ENCODE measurements around the gene SMARCAL1. TPM values are rescaled to one million over a fixed set of nuclear protein-coding genes. Genes with fewer than 3 reads are reported as not detected.

The SMARCAL1 gene
- total and polyA plus RNA-seq, 9 of the 15 experiments (the other 6 are each of a cell fraction or from before 2014, with no cell fraction given): 8.2 to 27.9 (median 12.4) TPM

- no peak for TF ChIP-seq TCF15 (CRISPR knock-in tag; IDR thresholded peaks at IDR 0.05)
- TF ChIP-seq ZC3H11A (IDR thresholded peaks at IDR 0.05; ENCODE audit: low read depth, low read length): no peak
- TF ChIP-seq CXXC5 (CRISPR knock-in tag; IDR thresholded peaks at IDR 0.05): no peak; the same call in none of the 2 replicates
- TF ChIP-seq ZNF316 (IDR thresholded peaks at IDR 0.05): no peak; the same call in 1 of the 2 replicates
- no peak for TF ChIP-seq NFXL1 (CRISPR knock-in tag; IDR thresholded peaks at IDR 0.05)
- no peak for TF ChIP-seq ZNF212 (CRISPR knock-in tag; IDR thresholded peaks at IDR 0.05)
- TF ChIP-seq CHAMP1 (IDR thresholded peaks at IDR 0.05): peak; percentile 37; the same call in 1 of the 2 replicates
- TF ChIP-seq ZNF695 (CRISPR knock-in tag; IDR thresholded peaks at IDR 0.05): no peak
- TF ChIP-seq TEAD1 (CRISPR knock-in tag; IDR thresholded peaks at IDR 0.05): peak; percentile 3 to 21; a peak in 2 of 4 replicates
- no peak for TF ChIP-seq MCM3 (IDR thresholded peaks at IDR 0.05)
- no peak for TF ChIP-seq BRF1 (IDR thresholded peaks at IDR 0.05; ENCODE audit: borderline replicate concordance, extremely low read depth, insufficient read length)
- TF ChIP-seq E2F1 (CRISPR knock-in tag; IDR thresholded peaks at IDR 0.05): no peak; the same call in 1 of the 2 replicates
- no peak for TF ChIP-seq STAT5B (CRISPR knock-in tag; IDR thresholded peaks at IDR 0.05)
- TF ChIP-seq E2F8 (IDR thresholded peaks at IDR 0.05; ENCODE audit: low read depth, partially characterized antibody): peak; percentile 69
- no peak for TF ChIP-seq DNMT1 (IDR thresholded peaks at IDR 0.05)
- TF ChIP-seq TAF1 (IDR thresholded peaks at IDR 0.05; ENCODE audit: control insufficient read depth, extremely low read depth, insufficient read depth, low read length, severe bottlenecking): peak; percentile 99
- no peak for TF ChIP-seq BACH1 (tag; IDR thresholded peaks at IDR 0.05)
- TF ChIP-seq KDM1A (IDR thresholded peaks at IDR 0.05): no peak
- TF ChIP-seq ASH1L (IDR thresholded peaks at IDR 0.05; ENCODE audit: borderline replicate concordance, low read depth, partially characterized antibody): no peak
- no peak for TF ChIP-seq DDX20 (tag; IDR thresholded peaks at IDR 0.05; ENCODE audit: low read depth)
Observed at GRCh38 chr2:216498379-216499352, 86.4 kb downstream of the SMARCAL1 start, which contains the start of gene RPL37A (continued).

All from K562 (cell line).